ENCODE measurements around the gene NCKAP5L. TPM values are rescaled to one million over a fixed set of nuclear protein-coding genes. Genes with fewer than 3 reads are reported as not detected.

Gene NCKAP5L
- total RNA-seq, 3 donors from 2014 or later (not counting 1 experiment from before 2014, with no cell fraction given): 16.7 to 19.3 (median 16.8) TPM

DNA sequence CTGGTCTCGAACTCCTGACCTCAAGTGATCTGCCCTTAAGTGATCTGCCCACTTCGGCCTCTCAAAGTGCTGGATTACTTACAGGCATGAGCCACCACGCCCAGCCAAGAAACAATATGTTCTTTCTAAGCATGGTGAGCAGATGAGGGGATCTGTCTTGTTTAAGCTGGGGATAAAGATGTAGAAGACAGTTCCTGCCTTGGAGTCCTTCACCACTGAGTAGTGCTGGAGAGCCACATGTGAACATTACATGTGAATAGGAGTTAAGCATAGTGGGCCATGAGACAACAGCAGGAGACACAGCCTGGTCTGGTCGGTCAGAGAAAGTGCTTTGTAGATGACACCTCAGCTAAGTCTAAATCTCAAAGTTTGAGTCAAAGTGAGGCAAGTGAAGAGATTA, 60.9 kb downstream of the NCKAP5L start:
- Mint-ChIP-seq H3K36me3 (no peaks in the 10 kb centered on the region), H3K4me1 (peaks cover 28 to 31% of the 10 kb centered on the region in 2 donors), H3K4me3 (no peak overlapping the region), H3K27ac (peak overlapping the region; percentile 7 to 84), H3K27me3 (ENCODE audit: low read depth in 2 of 2) (no peaks in the 10 kb centered on the region), H3K9me3 (no peaks in the 10 kb centered on the region)
- intact Hi-C loops (cut with micrococcal nuclease): no loop called here
- Histone ChIP-seq H3K4me1 (ENCODE audit: control insufficient read depth, insufficient read depth, low read length) (peaks cover 19% of the 10 kb centered on the region), H3K27ac (ENCODE audit: low read length) (no peak overlapping the region), H3K4me3 (ENCODE audit: low read length) (no peak overlapping the region), H3K27me3 (ENCODE audit: control insufficient read depth, insufficient read depth, low read length) (no peaks in the 10 kb centered on the region), H3K9me3 (ENCODE audit: control insufficient read depth, insufficient read depth, low read length) (no peaks in the 10 kb centered on the region), H3K36me3 (ENCODE audit: control insufficient read depth, insufficient read depth, low read length) (peaks cover 27% of the 10 kb centered on the region)
- no peak for ATAC-seq
- no peak for DNase-seq
- whole genome bisulfite sequencing (ENCODE audit: insufficient coverage): 96% methylated on average over 4 of the region's 4 CpGs
- TF ChIP-seq CTCF (IDR thresholded peaks at IDR 0.05): no peak

- no peak for ATAC-seq
Measured at GRCh38 chr12:49766115-49766455, 62.1 kb downstream of the NCKAP5L start.

DNA sequence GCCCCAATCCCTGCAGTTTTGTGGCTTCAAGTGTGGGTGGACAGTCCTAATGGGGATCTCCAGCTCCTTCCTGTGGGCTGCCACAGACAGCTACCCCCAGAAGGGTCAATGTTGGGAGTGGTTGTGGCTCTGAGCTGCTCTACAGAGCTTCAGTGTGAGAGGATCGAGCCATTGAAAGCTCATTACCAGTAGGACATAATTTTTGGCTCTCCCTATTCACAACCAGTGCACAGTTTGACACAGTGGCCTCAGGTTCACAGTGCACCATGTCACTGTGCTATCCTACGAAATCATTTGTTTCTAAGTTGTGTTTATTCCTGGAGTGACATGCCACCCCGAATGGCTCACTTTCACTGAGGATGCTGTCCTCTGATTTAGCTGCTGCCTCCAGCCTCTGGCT, 64.1 kb downstream of the NCKAP5L start:
- Mint-ChIP-seq H3K4me3 (no peak overlapping the region), H3K36me3 (peaks cover 8% of the 10 kb centered on the region), H3K27ac (peak overlapping the region; percentile 80 to 88), H3K27me3 (ENCODE audit: low read depth in 2 of 2) (no peaks in the 10 kb centered on the region), H3K4me1 (peaks cover 38 to 40% of the 10 kb centered on the region in 2 donors), H3K9me3 (no peaks in the 10 kb centered on the region)
- no peak overlapping the region for H3K4me3 ChIP-seq (ENCODE audit: low read length)
- peaks cover 21% of the 10 kb centered on the region for H3K4me1 ChIP-seq (ENCODE audit: control insufficient read depth, insufficient read depth, low read length)
- intact Hi-C loops (cut with micrococcal nuclease): no loop called here
- WGBS (ENCODE audit: insufficient coverage): 67% methylated on average over 3 of the region's 3 CpGs
- TF ChIP-seq CTCF (IDR thresholded peaks at IDR 0.05): no peak
- no peaks in the 10 kb centered on the region for H3K27me3 ChIP-seq (ENCODE audit: control insufficient read depth, insufficient read depth, low read length)
- DNase-seq (no peak), ATAC-seq (no peak)
- H3K36me3 ChIP-seq (ENCODE audit: control insufficient read depth, insufficient read depth, low read length): peaks cover 54% of the 10 kb centered on the region
- H3K9me3 ChIP-seq (ENCODE audit: control insufficient read depth, insufficient read depth, low read length): no peaks in the 10 kb centered on the region
- H3K27ac ChIP-seq (ENCODE audit: low read length): no peak overlapping the region

More at GRCh38 chr12:49766115-49766455, 62.1 kb downstream of the NCKAP5L start:
- H3K4me1 ChIP-seq (ENCODE audit: control insufficient read depth, insufficient read depth, low read length): peaks cover 21% of the 10 kb centered on the region
- H3K36me3 ChIP-seq (ENCODE audit: control insufficient read depth, insufficient read depth, low read length): peaks cover 39% of the 10 kb centered on the region
- Mint-ChIP-seq H3K9me3 (no peaks in the 10 kb centered on the region), H3K4me1 (peaks cover 38 to 40% of the 10 kb centered on the region in 2 donors), H3K36me3 (peaks cover 8% of the 10 kb centered on the region), H3K27me3 (ENCODE audit: low read depth in 2 of 2) (no peaks in the 10 kb centered on the region), H3K4me3 (no peak overlapping the region), H3K27ac (no peak overlapping the region)
- H3K9me3 ChIP-seq (ENCODE audit: control insufficient read depth, insufficient read depth, low read length): no peaks in the 10 kb centered on the region
- H3K27ac ChIP-seq (ENCODE audit: low read length): no peak overlapping the region
- H3K4me3 ChIP-seq (ENCODE audit: low read length): no peak overlapping the region
- no peak for TF ChIP-seq CTCF (IDR thresholded peaks at IDR 0.05)
- intact Hi-C loops (cut with micrococcal nuclease): no loop called here
- WGBS (ENCODE audit: insufficient coverage): 95% methylated on average over 8 of the region's 8 CpGs
- no peaks in the 10 kb centered on the region for H3K27me3 ChIP-seq (ENCODE audit: control insufficient read depth, insufficient read depth, low read length)
- DNase-seq: no peak

GRCh38 chr12:49763006-49763591, 65.1 kb downstream of the NCKAP5L start:
- Histone ChIP-seq H3K27ac (ENCODE audit: low read length) (peak overlapping the region; percentile 40), H3K4me1 (ENCODE audit: control insufficient read depth, insufficient read depth, low read length) (peaks cover 21% of the 10 kb centered on the region), H3K4me3 (ENCODE audit: low read length) (no peak overlapping the region), H3K9me3 (ENCODE audit: control insufficient read depth, insufficient read depth, low read length) (no peaks in the 10 kb centered on the region), H3K36me3 (ENCODE audit: control insufficient read depth, insufficient read depth, low read length) (peaks cover 64% of the 10 kb centered on the region), H3K27me3 (ENCODE audit: control insufficient read depth, insufficient read depth, low read length) (no peaks in the 10 kb centered on the region)
- H3K4me1 Mint-ChIP-seq: peaks cover 38 to 40% of the 10 kb centered on the region in 2 donors
- no peaks in the 10 kb centered on the region for H3K27me3 Mint-ChIP-seq (ENCODE audit: low read depth in 2 of 2)
- peak; percentile 82 for TF ChIP-seq CTCF (IDR thresholded peaks at IDR 0.05)
- WGBS (ENCODE audit: insufficient coverage): 16% methylated on average over 8 of the region's 8 CpGs
- peaks cover 8% of the 10 kb centered on the region for H3K36me3 Mint-ChIP-seq
- no peaks in the 10 kb centered on the region for H3K9me3 Mint-ChIP-seq
- intact Hi-C loops (cut with micrococcal nuclease): loop anchor here (1.0 to 2.0 kb wide), 2 partner anchors 22 to 76 kb away; partner anchors contain the start of gene TMBIM6
- ATAC-seq (peak; percentile 85 to 92 (median 88)), DNase-seq (peak; percentile 74 to 90)
- peak overlapping the region; percentile 6 for H3K4me3 Mint-ChIP-seq
- peak overlapping the region; percentile 80 to 88 for H3K27ac Mint-ChIP-seq
